Mononuclear cell (primary cell): ENCODE results near the gene STK39. TPM values are rescaled to one million over a fixed set of nuclear protein-coding genes. Genes with fewer than 3 reads are reported as not detected.
A peak's percentile ranks its signal among the peaks of the same experiment; 100 is the strongest.

ENCODE experiments used
- H3K27me3 ChIP-seq: 2 replicates; pipeline ENCODE4 v1.6.0; 2011; ENCODE audit warnings: low read length, control low read depth; ENCODE audit not compliant: insufficient read depth
- H3K4me1 ChIP-seq: 2 replicates; pipeline ENCODE4 v1.5.1; 2011; ENCODE audit warnings: mild to moderate bottlenecking, low read length, control low read depth; ENCODE audit not compliant: insufficient read depth
- H3K4me3 ChIP-seq: 2 replicates; pipeline ENCODE4 v1.5.1; 2011; ENCODE audit warnings: mild to moderate bottlenecking, low read length, moderate library complexity
- H3K9me3 ChIP-seq: 2 replicates; pipeline ENCODE4 v1.5.1; 2011; ENCODE audit warnings: low read depth, mild to moderate bottlenecking, control low read depth, low read length
- total RNA-seq: library from RNA; depleted of rRNA; stranded (reverse); fragments of >200 nt; gene quantifications from one replicate; pipeline ENCODE4 v1.2.3, GENCODE V29; 2012

Gene STK39
- total RNA-seq, 1 donor = 12.6 TPM

- H3K4me1 ChIP-seq = peaks cover under 1% of the 10 kb centered on the region
- no peaks in the 10 kb centered on the region for H3K9me3 ChIP-seq
- no peak overlapping the region for H3K4me3 ChIP-seq
- no peaks in the 10 kb centered on the region for H3K27me3 ChIP-seq
Observed at GRCh38 chr2:168253379-168253778, 6.0 kb upstream of the STK39 start.

GRCh38 chr2:168252976-168253375, 5.6 kb upstream of the STK39 start:
- Histone ChIP-seq H3K4me3 (no peak overlapping the region), H3K9me3 (no peaks in the 10 kb centered on the region), H3K4me1 (peaks cover 5% of the 10 kb centered on the region), H3K27me3 (no peaks in the 10 kb centered on the region)

GRCh38 chr2:168246483-168247340, 683 bp downstream of the STK39 start:
- H3K4me3 ChIP-seq = peak overlapping the region; percentile 70
- no peaks in the 10 kb centered on the region for H3K27me3 ChIP-seq
- H3K9me3 ChIP-seq = no peaks in the 10 kb centered on the region
- peaks cover 39% of the 10 kb centered on the region for H3K4me1 ChIP-seq

- no peaks in the 10 kb centered on the region for H3K9me3 ChIP-seq
- peak overlapping the region; percentile 70 for H3K4me3 ChIP-seq
- H3K4me1 ChIP-seq = peaks cover 45% of the 10 kb centered on the region
- no peaks in the 10 kb centered on the region for H3K27me3 ChIP-seq
Observed at GRCh38 chr2:168246072-168246482, 1.3 kb downstream of the STK39 start.

- Histone ChIP-seq H3K4me3 (no peak overlapping the region), H3K4me1 (peaks cover 49% of the 10 kb centered on the region)
Observed at GRCh38 chr2:168245074-168245825, 2.1 kb downstream of the STK39 start.

GRCh38 chr2:168244318-168244717, 3.1 kb downstream of the STK39 start:
- no peak overlapping the region for H3K4me3 ChIP-seq
- no peaks in the 10 kb centered on the region for H3K27me3 ChIP-seq
- H3K4me1 ChIP-seq = peaks cover 53% of the 10 kb centered on the region
- no peaks in the 10 kb centered on the region for H3K9me3 ChIP-seq

More at GRCh38 chr2:168245074-168245825, 2.1 kb downstream of the STK39 start:
- Histone ChIP-seq H3K9me3 (no peaks in the 10 kb centered on the region), H3K27me3 (no peaks in the 10 kb centered on the region)

GRCh38 chr2:168243061-168243460, 4.3 kb downstream of the STK39 start:
- Histone ChIP-seq H3K27me3 (no peaks in the 10 kb centered on the region), H3K4me1 (peaks cover 53% of the 10 kb centered on the region), H3K9me3 (no peaks in the 10 kb centered on the region), H3K4me3 (no peak overlapping the region)

- peaks cover 49% of the 10 kb centered on the region for H3K4me1 ChIP-seq
- H3K27me3 ChIP-seq = no peaks in the 10 kb centered on the region
- H3K4me3 ChIP-seq = no peak overlapping the region
Observed at GRCh38 chr2:168241746-168242145, 5.6 kb downstream of the STK39 start.

GRCh38 chr2:168241208-168241607, 6.2 kb downstream of the STK39 start:
- H3K4me1 ChIP-seq = peaks cover 48% of the 10 kb centered on the region
- H3K4me3 ChIP-seq = no peak overlapping the region

More at GRCh38 chr2:168241746-168242145, 5.6 kb downstream of the STK39 start:
- no peaks in the 10 kb centered on the region for H3K9me3 ChIP-seq

GRCh38 chr2:168239281-168239680, 8.1 kb downstream of the STK39 start:
- Histone ChIP-seq H3K4me3 (no peak overlapping the region), H3K4me1 (peaks cover 41% of the 10 kb centered on the region), H3K9me3 (no peaks in the 10 kb centered on the region), H3K27me3 (no peaks in the 10 kb centered on the region)

More at GRCh38 chr2:168241208-168241607, 6.2 kb downstream of the STK39 start:
- H3K27me3 ChIP-seq = no peaks in the 10 kb centered on the region
- no peaks in the 10 kb centered on the region for H3K9me3 ChIP-seq

- H3K4me3 ChIP-seq = no peak overlapping the region
- peaks cover 34% of the 10 kb centered on the region for H3K4me1 ChIP-seq
- no peaks in the 10 kb centered on the region for H3K9me3 ChIP-seq
- H3K27me3 ChIP-seq = no peaks in the 10 kb centered on the region
Observed at GRCh38 chr2:168237741-168238140, 9.7 kb downstream of the STK39 start.

GRCh38 chr2:168234407-168235085, 12.8 kb downstream of the STK39 start:
- no peaks in the 10 kb centered on the region for H3K27me3 ChIP-seq
- no peaks in the 10 kb centered on the region for H3K9me3 ChIP-seq
- H3K4me3 ChIP-seq = no peak overlapping the region
- H3K4me1 ChIP-seq = peaks cover 17% of the 10 kb centered on the region

- Histone ChIP-seq H3K9me3 (no peaks in the 10 kb centered on the region), H3K4me3 (no peak overlapping the region), H3K27me3 (no peaks in the 10 kb centered on the region), H3K4me1 (peaks cover 11% of the 10 kb centered on the region)
Observed at GRCh38 chr2:168233726-168234406, 13.5 kb downstream of the STK39 start.

- H3K4me3 ChIP-seq = no peak overlapping the region
- peaks cover 11% of the 10 kb centered on the region for H3K4me1 ChIP-seq
- H3K9me3 ChIP-seq = no peaks in the 10 kb centered on the region
- no peaks in the 10 kb centered on the region for H3K27me3 ChIP-seq
Observed at GRCh38 chr2:168233166-168233565, 14.2 kb downstream of the STK39 start.
